Lung (tissue), 12 donors: ENCODE data around the gene MMP25. TPM values are rescaled to one million over a fixed set of nuclear protein-coding genes. Genes with fewer than 3 reads are reported as not detected.

Source experiments
- ATAC-seq: fragments of 200-7000 bp; cut with Tn5 transposase; one replicate; pipeline ENCODE4 v1.9.1; 2020; ENCODE audit warnings: moderate number of reproducible peaks; ENCODE audit not compliant: insufficient read depth, low FRiP score
- DNase-seq, 3 donors: peaks; one replicate each; pipeline ENCODE4 v3.0.0-alpha.2; 2013 to 2017
- H3K27ac ChIP-seq, 2 donors: one replicate each; pipeline ENCODE4 v1.5.1; 2013; ENCODE audit warnings: mild to moderate bottlenecking in 2 of 2, moderate library complexity in 2 of 2, control low read depth in 1 of 2, inconsistent platforms in 1 of 2, low read depth in 1 of 2, low read length in 1 of 2
- H3K27me3 ChIP-seq, 3 donors: one replicate each; pipeline ENCODE4 v1.5.1; 2013; ENCODE audit warnings: low read length in 2 of 3; ENCODE audit not compliant: control insufficient read depth in 3 of 3, insufficient read depth in 3 of 3
- H3K36me3 ChIP-seq, 4 donors: one replicate each; pipeline ENCODE4 v1.5.1; 2013; ENCODE audit warnings: low read length in 4 of 4, mild to moderate bottlenecking in 1 of 4, moderate library complexity in 1 of 4; ENCODE audit not compliant: control insufficient read depth in 4 of 4, insufficient read depth in 4 of 4
- H3K4me1 ChIP-seq, 5 donors: one replicate each; pipeline ENCODE4 v1.5.1; 2013; ENCODE audit warnings: low read length in 5 of 5, mild to moderate bottlenecking in 2 of 5, moderate library complexity in 1 of 5; ENCODE audit not compliant: control insufficient read depth in 5 of 5, insufficient read depth in 5 of 5
- H3K4me3 ChIP-seq: one replicate; pipeline ENCODE4 v1.5.1; 2013; ENCODE audit warnings: mild to moderate bottlenecking, control low read depth, moderate library complexity
- H3K9ac ChIP-seq, 2 donors: one replicate each; pipeline ENCODE4 v1.5.1; 2013; ENCODE audit warnings: low read length in 2 of 2, control low read depth in 1 of 2; ENCODE audit not compliant: insufficient read depth in 1 of 2
- H3K9me3 ChIP-seq, 4 donors: one replicate each; pipeline ENCODE4 v1.5.1; 2013; ENCODE audit warnings: low read length in 3 of 4, mild to moderate bottlenecking in 1 of 4, moderate library complexity in 1 of 4; ENCODE audit not compliant: control insufficient read depth in 4 of 4, insufficient read depth in 3 of 4
- WGBS, 2 donors: extraction: QIAGEN DNeasy Blood & Tissue Kit; methylation state at CpG; one replicate each; pipeline ENCODE4 v1.1.7; 2013; 5-methylcytosine and 5-hydroxymethylcytosine counted together
- polyA plus RNA-seq, 2 donors: library from polyadenylated mRNA; stranded (reverse); fragments of 200-250 nt; gene quantifications; one replicate each; pipeline ENCODE4 v1.2.1, GENCODE V29; 2013
- total RNA-seq, 2 donors: library from RNA; depleted of rRNA in 1 of 2; stranded (reverse); fragments of >200 nt in 1 of 2; gene quantifications; one replicate each; pipeline ENCODE4 v1.2.1, GENCODE V29; 2014 to 2021
- TF ChIP-seq, protein P1 (sequence below): IDR thresholded peaks from 2 replicates; pipeline ENCODE4 v1.5.1; 2012; ENCODE audit warnings: mild to moderate bottlenecking; ENCODE audit errors: control extremely low read depth, extremely low read depth
- donor health status: control.
- donor health status: control.
- donor health status: Bipolar disorder and iron deficiency.
- donor health status: healthy.
- donor health status: DM: yes; HTN: yes; CAD: no.

Gene MMP25
- total and polyA plus RNA-seq, 4 donors = 4.2 to 94.4 (median 20.6) TPM

DNA sequence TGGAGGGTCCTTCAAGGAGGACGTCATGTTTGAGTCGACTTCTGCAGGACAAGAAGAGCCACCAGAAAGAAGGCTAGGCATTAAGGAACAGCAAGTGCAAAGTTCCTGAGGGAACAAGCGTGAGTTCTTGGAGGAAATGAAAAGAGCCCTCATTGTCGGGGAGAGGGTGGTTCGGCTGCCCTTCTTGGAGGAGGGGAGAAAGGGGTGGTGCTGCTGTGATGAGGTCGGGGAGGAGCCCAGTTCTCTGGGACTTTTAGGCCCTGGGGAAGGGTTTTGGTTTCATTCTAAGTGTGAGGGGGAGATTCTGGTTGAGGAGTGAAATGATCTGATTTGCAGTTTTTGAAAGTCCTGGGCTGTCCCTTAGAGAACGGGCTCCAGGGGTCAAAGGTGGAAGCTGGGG is 13.7 kb upstream of the MMP25 start:
- Histone ChIP-seq H3K36me3 (no peaks in the 10 kb centered on the region), H3K9me3 (no peaks in the 10 kb centered on the region), H3K4me3 (no peak overlapping the region), H3K9ac (no peak overlapping the region), H3K27ac (no peak overlapping the region), H3K4me1 (peaks cover 0 to 11% (median 0%) of the 10 kb centered on the region in 5 donors), H3K27me3 (peaks cover 0 to 46% (median 41%) of the 10 kb centered on the region in 3 donors)
- ATAC-seq (no peak), DNase-seq (no peak)
- TF ChIP-seq, protein P1, sequence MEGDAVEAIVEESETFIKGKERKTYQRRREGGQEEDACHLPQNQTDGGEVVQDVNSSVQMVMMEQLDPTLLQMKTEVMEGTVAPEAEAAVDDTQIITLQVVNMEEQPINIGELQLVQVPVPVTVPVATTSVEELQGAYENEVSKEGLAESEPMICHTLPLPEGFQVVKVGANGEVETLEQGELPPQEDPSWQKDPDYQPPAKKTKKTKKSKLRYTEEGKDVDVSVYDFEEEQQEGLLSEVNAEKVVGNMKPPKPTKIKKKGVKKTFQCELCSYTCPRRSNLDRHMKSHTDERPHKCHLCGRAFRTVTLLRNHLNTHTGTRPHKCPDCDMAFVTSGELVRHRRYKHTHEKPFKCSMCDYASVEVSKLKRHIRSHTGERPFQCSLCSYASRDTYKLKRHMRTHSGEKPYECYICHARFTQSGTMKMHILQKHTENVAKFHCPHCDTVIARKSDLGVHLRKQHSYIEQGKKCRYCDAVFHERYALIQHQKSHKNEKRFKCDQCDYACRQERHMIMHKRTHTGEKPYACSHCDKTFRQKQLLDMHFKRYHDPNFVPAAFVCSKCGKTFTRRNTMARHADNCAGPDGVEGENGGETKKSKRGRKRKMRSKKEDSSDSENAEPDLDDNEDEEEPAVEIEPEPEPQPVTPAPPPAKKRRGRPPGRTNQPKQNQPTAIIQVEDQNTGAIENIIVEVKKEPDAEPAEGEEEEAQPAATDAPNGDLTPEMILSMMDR = no peak
- 32% methylated on average over 7 of the region's 7 CpGs for whole genome bisulfite sequencing, 2 donors

DNA sequence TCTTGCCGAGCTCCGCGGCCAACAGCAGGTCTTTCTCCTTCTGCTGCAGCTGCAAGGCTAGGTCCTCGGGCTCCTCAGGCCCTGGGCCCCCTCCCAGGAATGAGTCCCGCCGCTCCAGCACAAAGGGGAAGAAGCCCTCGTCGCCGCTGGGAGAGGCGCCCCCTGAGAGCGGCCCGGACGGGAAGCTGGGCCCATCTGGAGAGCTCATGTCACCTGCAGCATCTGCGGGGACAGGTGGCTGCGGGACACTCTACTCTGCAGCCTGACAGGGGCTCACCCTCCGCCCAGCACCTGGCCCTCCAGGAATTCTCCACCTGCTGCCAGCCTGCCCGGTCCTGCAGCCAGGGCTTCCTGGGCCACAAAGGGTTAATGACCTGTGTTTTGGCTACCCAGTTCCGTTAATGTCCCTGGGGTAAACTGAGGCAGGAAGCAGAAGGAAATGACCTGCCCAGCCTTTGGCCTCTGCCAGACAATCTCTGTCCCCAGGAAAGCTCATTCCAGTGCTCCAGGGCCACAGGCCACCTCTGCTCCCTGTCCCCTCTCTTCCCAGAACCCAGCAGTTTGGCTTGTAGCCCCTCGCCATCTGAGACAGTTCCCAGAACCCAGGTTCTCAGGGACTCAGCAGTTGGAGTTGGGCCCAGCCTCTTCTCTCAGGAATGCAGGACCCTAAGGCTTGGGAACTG is 10.9 kb upstream of the MMP25 start:
- Histone ChIP-seq H3K9me3 (no peaks in the 10 kb centered on the region), H3K9ac (no peak overlapping the region), H3K4me1 (peaks cover 0 to 4% (median 0%) of the 10 kb centered on the region in 5 donors), H3K4me3 (no peak overlapping the region), H3K27ac (no peak overlapping the region), H3K27me3 (peaks cover 0 to 48% (median 44%) of the 10 kb centered on the region in 3 donors), H3K36me3 (no peaks in the 10 kb centered on the region)
- DNase-seq (no peak), ATAC-seq (no peak)
- WGBS, 2 donors = 29 to 46% methylated on average over 19 of the region's 19 CpGs
- TF ChIP-seq, protein P1 = no peak

DNA sequence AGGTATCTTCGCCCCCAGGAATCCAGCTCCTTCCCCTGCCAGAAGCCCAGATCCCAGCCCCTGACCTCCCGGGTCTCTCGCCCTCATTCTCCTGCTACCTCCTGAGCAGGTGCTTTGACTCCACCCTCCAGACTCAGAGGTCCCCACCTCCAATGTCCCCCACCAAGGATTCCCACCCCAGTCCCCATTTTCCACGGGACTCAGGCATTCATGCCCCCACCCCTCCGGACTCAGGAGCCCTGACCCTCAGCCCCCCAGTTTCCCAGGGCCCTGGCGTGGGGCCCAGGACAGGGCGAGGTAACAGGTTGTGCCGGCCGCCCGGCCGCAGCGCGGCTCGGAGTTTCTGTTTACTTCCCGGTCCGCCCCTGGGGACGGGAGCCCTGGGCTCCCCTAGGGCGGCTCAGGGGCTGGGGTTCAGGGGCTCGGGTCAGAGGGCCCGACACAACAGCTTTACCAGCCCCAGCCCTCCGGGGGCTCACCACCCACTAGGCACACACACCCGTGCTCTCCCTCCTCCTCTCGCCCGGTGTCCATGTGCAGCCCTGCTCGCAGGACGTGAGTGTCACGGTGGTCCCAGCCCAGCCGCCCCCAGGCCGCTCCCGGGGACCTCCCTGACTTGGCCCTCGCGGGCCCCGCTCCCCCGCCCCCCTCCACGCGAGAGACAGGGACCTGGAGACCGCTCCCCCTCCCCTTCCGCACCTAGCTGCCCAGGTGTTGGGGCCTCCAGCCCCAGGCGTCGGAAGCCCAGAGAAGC is 10.2 kb upstream of the MMP25 start:
- TF ChIP-seq, protein P1 = no peak
- DNase-seq = no peak
- Histone ChIP-seq H3K4me1 (peaks cover 0 to 4% (median 0%) of the 10 kb centered on the region in 5 donors), H3K9ac (no peak overlapping the region), H3K27me3 (peaks cover 0 to 52% (median 44%) of the 10 kb centered on the region in 3 donors), H3K36me3 (no peaks in the 10 kb centered on the region), H3K27ac (peak overlapping the region in 1 of 2 donors; percentile 53), H3K9me3 (no peaks in the 10 kb centered on the region), H3K4me3 (peak overlapping the region; percentile 12)
- ATAC-seq = no peak
- WGBS, 2 donors = 4% methylated on average over 28 to 40 of the region's 40 CpGs
